K562 (cell line): Measurements from ENCODE around the gene CLCF1. TPM values are rescaled to one million over a fixed set of nuclear protein-coding genes. Genes with fewer than 3 reads are reported as not detected.

Experiments used
- ATAC-seq: fragments of 200-7000 bp; cut with Tn5 transposase; 3 replicates; pipeline ENCODE4 v1.9.1; 2020; ENCODE audit warnings: moderate library complexity
- BruUV-seq: library from RNA; stranded (reverse); fragments of 400-500 nt; replicated peaks from 2 replicates; lab custom pipeline; 2021; lab: Mats Ljungman, UMichigan
- CTCF ChIA-PET: fragments of 300-600 bp; formaldehyde crosslinking; extraction: SDS; loops from one replicate; lab custom pipeline; 2021; ENCODE audit warnings: low intra/inter-chr PET ratio; lab: Yijun Ruan, JAX
- POLR2A ChIA-PET: fragments of 300-600, 350-650 bp; sonication (Branson Sonifier 250); formaldehyde crosslinking; extraction: SDS; loops from one replicate; lab custom pipeline; 2021; ENCODE audit warnings: antibody characterized with exemption, inconsistent platforms; lab: Yijun Ruan, JAX
- DNase-seq, 4 experiments: peaks; one replicate each; pipeline versions ENCODE4 v3.0.0 to v3.0.0-alpha.2; 2011 to 2018; ENCODE audit warnings: low spot score in 3 of 4, mixed read lengths in 3 of 4; ENCODE audit errors: extremely low read depth in 1 of 4
- FAIRE-seq: peaks from 2 replicates; lab custom pipeline; 2011; peaks lifted over from hg19 to GRCh38; lab: Jason Lieb, UNC
- H2AFZ ChIP-seq: 2 replicates; pipeline ENCODE4 v1.6.0; 2011; ENCODE audit warnings: low read depth, low read length, control low read depth, inconsistent platforms
- H3K27ac ChIP-seq: fragments of 200-600 bp; 3 replicates; pipeline ENCODE4 v1.8.0; 2011; ENCODE audit warnings: low read depth, mild to moderate bottlenecking, control low read depth, inconsistent platforms, low read length, moderate library complexity, mixed read lengths; ENCODE audit errors: extremely low read depth
- H3K27me3 ChIP-seq, 2 experiments: fragments of 300-600 bp in 1 of 2; 2 replicates in 1 of 2; 3 replicates in 1 of 2; pipeline versions ENCODE4 v1.6.0 to v1.8.0; 2011; ENCODE audit warnings: inconsistent platforms in 2 of 2, low read length in 2 of 2, mild to moderate bottlenecking in 1 of 2, mixed read lengths in 1 of 2, moderate library complexity in 1 of 2; ENCODE audit not compliant: control insufficient read depth in 2 of 2, insufficient read depth in 2 of 2
- H3K36me3 ChIP-seq: fragments of 300-600 bp; 3 replicates; pipeline ENCODE4 v1.8.0; 2011; ENCODE audit warnings: mild to moderate bottlenecking, low read length, inconsistent platforms; ENCODE audit not compliant: control insufficient read depth, insufficient read depth
- H3K4me1 ChIP-seq, 2 experiments: fragments of 200-600 bp in 1 of 2; replicated peaks in 1 of 2; 2 replicates in 1 of 2; 3 replicates in 1 of 2; pipeline versions ENCODE4 v1.5.1 to v1.8.0; 2011; ENCODE audit warnings: inconsistent platforms in 2 of 2, low read length in 2 of 2, mild to moderate bottlenecking in 1 of 2, mixed read lengths in 1 of 2, moderate library complexity in 1 of 2; ENCODE audit not compliant: control insufficient read depth in 2 of 2, insufficient read depth in 2 of 2
- H3K4me2 ChIP-seq: 2 replicates; pipeline ENCODE4 v1.6.1; 2011; ENCODE audit warnings: low read length, control low read depth, inconsistent platforms, mixed read lengths; ENCODE audit not compliant: insufficient read depth
- H3K4me3 ChIP-seq: fragments of 200-600 bp; sonication (generic), shearing (Covaris generic); 2 replicates; pipeline ENCODE4 v1.5.1; 2016; ENCODE audit warnings: control low read depth, inconsistent platforms
- H3K79me2 ChIP-seq: fragments of 200-600 bp; 3 replicates; pipeline ENCODE4 v1.8.0; 2011; ENCODE audit warnings: low read length, inconsistent platforms; ENCODE audit not compliant: control insufficient read depth, insufficient read depth
- H3K9ac ChIP-seq, 2 experiments: 2 replicates each; pipeline versions ENCODE4 v1.6.0 to v1.6.1; 2011; ENCODE audit warnings: low read depth in 2 of 2, low read length in 2 of 2, control low read depth in 1 of 2, inconsistent platforms in 1 of 2, mild to moderate bottlenecking in 1 of 2, mixed read lengths in 1 of 2; ENCODE audit not compliant: insufficient read depth in 1 of 2
- H3K9me1 ChIP-seq: one replicate; pipeline ENCODE4 v1.6.0; 2011; ENCODE audit warnings: inconsistent platforms, mild to moderate bottlenecking, low read length, moderate library complexity; ENCODE audit not compliant: control insufficient read depth, insufficient read depth
- H3K9me3 ChIP-seq: replicated peaks from 2 replicates; pipeline ENCODE4 v1.5.1; 2011; ENCODE audit warnings: low read depth, low read length, inconsistent platforms; ENCODE audit not compliant: control insufficient read depth, insufficient read depth
- H4K20me1 ChIP-seq: replicated peaks from 2 replicates; pipeline ENCODE4 v1.6.1; 2011; ENCODE audit warnings: low read length, inconsistent platforms, mixed read lengths; ENCODE audit not compliant: control insufficient read depth, insufficient read depth
- CHD2 ChIP-seq: IDR thresholded peaks from 2 replicates; pipeline ENCODE4 v1.6.1; 2011; ENCODE audit warnings: low read depth, low read length
- CREB1 ChIP-seq, 2 experiments: sonication (generic) in 1 of 2; formaldehyde crosslinking in 1 of 2; IDR thresholded peaks; 2 replicates each; pipeline versions ENCODE4 v1.6.1 to v1.8.0; 2012 to 2022; ENCODE audit warnings: inconsistent platforms in 1 of 2, mild to moderate bottlenecking in 1 of 2, missing genetic modification reagents in 1 of 2, moderate library complexity in 1 of 2
- DACH1 ChIP-seq: fragments of 450-650 bp; IDR thresholded peaks from 2 replicates; pipeline ENCODE4 v1.6.1; 2018; ENCODE audit not compliant: partially characterized antibody
- E2F6 ChIP-seq, 2 experiments: IDR thresholded peaks; 2 replicates each; pipeline ENCODE4 v1.6.1; 2011; ENCODE audit warnings: borderline replicate concordance in 1 of 2, control low read depth in 1 of 2, low read depth in 1 of 2, low read length in 1 of 2, mild to moderate bottlenecking in 1 of 2, mixed read lengths in 1 of 2, moderate library complexity in 1 of 2; ENCODE audit not compliant: insufficient read depth in 1 of 2, insufficient read length in 1 of 2, poor library complexity in 1 of 2, severe bottlenecking in 1 of 2; ENCODE audit errors: extremely low read depth in 1 of 2
- ERF ChIP-seq: fragments of 450-650 bp; formaldehyde crosslinking; IDR thresholded peaks from 2 replicates; pipeline ENCODE4 v1.4.0; 2020; ENCODE audit warnings: mild to moderate bottlenecking, mixed read lengths
- GABPB1 ChIP-seq: sonication (generic); formaldehyde crosslinking; IDR thresholded peaks from 2 replicates; pipeline ENCODE4 v1.8.0; 2022; ENCODE audit warnings: mild to moderate bottlenecking, missing genetic modification reagents
- HBP1 ChIP-seq: fragments of 450-650 bp; formaldehyde crosslinking; IDR thresholded peaks from 2 replicates; pipeline ENCODE4 v1.4.0; 2022; ENCODE audit warnings: missing genetic modification characterization
- NFIC ChIP-seq: fragments of 450-650 bp; IDR thresholded peaks from 2 replicates; pipeline ENCODE4 v1.6.1; 2017; ENCODE audit warnings: mild to moderate bottlenecking, inconsistent platforms
- PPARD ChIP-seq: fragments of 250-450 bp; sonication (Bioruptor Pico); IDR thresholded peaks from 2 replicates; pipeline ENCODE4 v1.8.0; 2022; ENCODE audit warnings: inconsistent platforms, mild to moderate bottlenecking, moderate library complexity
- RNF2 ChIP-seq: sonication (generic); IDR thresholded peaks from 2 replicates; pipeline ENCODE4 v1.6.1; 2016
- SETDB1 ChIP-seq: IDR thresholded peaks from one replicate; pipeline ENCODE4 v1.6.1; 2012; ENCODE audit warnings: low read length, control low read depth, inconsistent platforms
- SMAD1 ChIP-seq: fragments of 150-350 bp; IDR thresholded peaks from 2 replicates; pipeline ENCODE4 v1.6.1; 2014; ENCODE audit warnings: low read length, low read depth; ENCODE audit not compliant: partially characterized antibody
- TFAM ChIP-seq: fragments of 250-450 bp; sonication (Bioruptor Pico); conservative IDR thresholded peaks from 2 replicates; pipeline ENCODE4 v1.5.0; 2021; ENCODE audit warnings: mild to moderate bottlenecking, moderate library complexity
- XRCC4 ChIP-seq: IDR thresholded peaks from one replicate; pipeline ENCODE4 v1.6.1; 2011; ENCODE audit not compliant: insufficient read depth, insufficient read length; ENCODE audit errors: extremely low read depth
- ZNF121 ChIP-seq: sonication (generic); formaldehyde crosslinking; conservative IDR thresholded peaks from 2 replicates; pipeline ENCODE4 v1.8.0; 2022; ENCODE audit warnings: missing genetic modification reagents
- ZNF444 ChIP-seq: fragments of 250-450 bp; sonication (Bioruptor Pico); IDR thresholded peaks from 2 replicates; pipeline ENCODE4 v1.4.0; 2020; ENCODE audit warnings: mild to moderate bottlenecking, moderate library complexity
- ZNF445 ChIP-seq: fragments of 250-450 bp; sonication (Bioruptor Pico); IDR thresholded peaks from 2 replicates; pipeline ENCODE4 v1.4.0; 2020; ENCODE audit warnings: low read depth, mild to moderate bottlenecking, moderate library complexity
- WGBS: fragments of 100-300 bp; shearing (Covaris generic); methylation state at CpG from one replicate; pipeline ENCODE4 v1.1.6; 2016; ENCODE audit warnings: low coverage, mixed read lengths; ENCODE audit not compliant: insufficient coverage; ENCODE audit errors: missing lambda C conversion rate; 5-methylcytosine and 5-hydroxymethylcytosine counted together
- in situ Hi-C: fragments of 300-500 bp; cut with MboI; formaldehyde crosslinking; loops from 4 replicates; pipeline ENCODE4 v1.15.0; 2018; ENCODE audit warnings: inconsistent platforms, mixed read lengths
- intact Hi-C: fragments of 100-400 bp; cut with micrococcal nuclease; formaldehyde crosslinking; loops from 2 replicates; pipeline ENCODE4 v1.14.2; 2022
- polyA plus RNA-seq, 8 experiments: library from polyadenylated mRNA; depleted of rRNA in 4 of 8; stranded (reverse) in 5 of 8; unstranded in 3 of 8; fragments of >200 nt; fragmentation: Nextera tagmentation in 2 of 8; fragmentation: Illumina TruSeq in 1 of 8; extraction: Ambion mirVana in 2 of 8; extraction: Trizol in 1 of 8; gene quantifications; 2 replicates each; pipeline versions ENCODE4 v1.2.1 to v1.2.3, GENCODE V29; 2011 to 2014; ENCODE audit warnings: inconsistent platforms in 1 of 8, missing spikeins in 1 of 8
- total RNA-seq, 7 experiments: library from RNA; depleted of rRNA in 6 of 7; stranded (reverse); fragments of >200 nt in 6 of 7; fragmentation: Illumina TruSeq in 2 of 7; extraction: Trizol in 2 of 7; gene quantifications; 2 replicates each; pipeline versions ENCODE4 v1.2.1 to v1.2.3, GENCODE V29; 2011 to 2021; ENCODE audit warnings: low replicate concordance in 1 of 7

Gene CLCF1
- total and polyA plus RNA-seq, 9 of the 15 experiments (the other 6 are each of a cell fraction or from before 2014, with no cell fraction given) = 0.49 to 5.8 (median 3.0) TPM

GRCh38 chr11:67321313-67321871 lies 52.0 kb downstream of the CLCF1 start:
- 39% methylated on average over 6 of the region's 6 CpGs for WGBS
- Histone ChIP-seq H3K4me2 (no peak overlapping the region; the same call in 1 of the 2 replicates), H4K20me1 (no peaks in the 10 kb centered on the region), H3K27me3 (no peaks in the 10 kb centered on the region), H3K4me3 (no peak overlapping the region), H3K9me3 (no peaks in the 10 kb centered on the region), H3K9me1 (no peaks in the 10 kb centered on the region), H3K79me2 (peaks cover 6% of the 10 kb centered on the region; the same call in 1 of the 3 replicates), H3K27ac (no peak overlapping the region), H3K36me3 (no peaks in the 10 kb centered on the region; the same call in 2 of the 3 replicates), H3K9ac (peak overlapping the region in 1 of 2 experiments; percentile 3; a peak in 1 of 4 replicates), H2AFZ (no peak overlapping the region), H3K4me1 (peaks cover 14 to 19% of the 10 kb centered on the region in 2 experiments; a peak in 4 of 5 replicates)
- ChIA-PET POLR2A (interaction anchor here (0.5 to 1.4 kb wide), 7 partner anchors 11 to 335 kb away, joined by 3 to 4 read pairs (median 3); no protein-coding TSS in a partner anchor), CTCF (no interaction called here)
- ATAC-seq (no peak), DNase-seq (peak in 2 of 4 experiments; percentile 2 to 5), FAIRE-seq (no peak)
- intact Hi-C loops = no loop called here
- in situ Hi-C loops = no loop called here
- BruUV-seq = no TSS peak
- TF ChIP-seq ZNF444 (CRISPR knock-in tag) = no peak
- no peak for TF ChIP-seq HBP1 (CRISPR knock-in tag)
- no peak for TF ChIP-seq E2F6 (IDR thresholded peaks at IDR 0.05; ENCODE audit: borderline replicate concordance in 1 of 2, extremely low read depth in 1 of 2, insufficient read depth in 1 of 2, insufficient read length in 1 of 2, low read depth in 1 of 2, low read length in 1 of 2, poor library complexity in 1 of 2, severe bottlenecking in 1 of 2)
- TF ChIP-seq ZNF445 (CRISPR knock-in tag) = no peak
- TF ChIP-seq CHD2 = no peak
- TF ChIP-seq ERF (CRISPR knock-in tag) = no peak
- TF ChIP-seq CREB1 (IDR thresholded peaks at IDR 0.05) = no peak
- peak; percentile 32; the same call in 1 of the 2 replicates for TF ChIP-seq CREB1 (CRISPR knock-in tag; IDR thresholded peaks at IDR 0.05)
- TF ChIP-seq TFAM = no peak
- no peak for TF ChIP-seq SETDB1
- no peak for TF ChIP-seq PPARD
- no peak for TF ChIP-seq NFIC
- TF ChIP-seq SMAD1 = no peak
- TF ChIP-seq XRCC4 = no peak
- TF ChIP-seq DACH1 = peak; percentile 50
- no peak for TF ChIP-seq RNF2
- no peak for TF ChIP-seq ZNF121 (CRISPR knock-in tag)
- no peak for TF ChIP-seq GABPB1 (CRISPR knock-in tag)
